Measurements from ENCODE around the gene CSNK1E. TPM values are rescaled to one million over a fixed set of nuclear protein-coding genes. Genes with fewer than 3 reads are reported as not detected.
"Not testable (repeated sequence)": the region's sequence is repeated elsewhere in the genome, so short reads cannot be mapped to it uniquely, and the experiment has no call there.

The CSNK1E gene
- total and polyA plus RNA-seq, 10 of the 15 experiments (the other 5 are each of a cell fraction or from before 2014, with no cell fraction given), result 5.9 to 107 (median 64.9) TPM

- SMC1A ChIA-PET (ENCODE audit: uncharacterized antibody, unreplicated experiment), result not testable (repeated sequence)
These were observed 48.6 kb upstream of the CSNK1E start for GRCh38 chr22:38365829-38366228.

GRCh38 chr22:38365174-38365573 lies 47.9 kb upstream of the CSNK1E start:
- RAD21 ChIA-PET (ENCODE audit: unreplicated experiment); CTCF ChIA-PET: not testable (repeated sequence)

More at GRCh38 chr22:38365829-38366228, 48.6 kb upstream of the CSNK1E start:
- intact Hi-C loops (cut with micrococcal nuclease; ENCODE audit: unreplicated experiment); H3K4me1 ChIP-seq (ENCODE audit: control insufficient read depth, insufficient read depth, low read length); CTCF ChIA-PET; DNase-seq (ENCODE audit: low read depth, low spot score); H3K9me3 ChIP-seq (replicated peaks; ENCODE audit: control insufficient read depth, insufficient read depth, low read length); H3K79me2 ChIP-seq (ENCODE audit: control insufficient read depth, insufficient read depth, low read length); POLR2A ChIA-PET; H3K4me2 ChIP-seq (ENCODE audit: control insufficient read depth, insufficient read depth); BruUV-seq (replicated peaks); in situ Hi-C loops (cut with MboI); ATAC-seq; H3K9ac ChIP-seq (ENCODE audit: control insufficient read depth, insufficient read depth, low read length); H3K4me3 ChIP-seq; H2AFZ ChIP-seq (ENCODE audit: control insufficient read depth, low read depth, low read length); FAIRE-seq; H4K20me1 ChIP-seq (ENCODE audit: control insufficient read depth, insufficient read depth); H3K27me3 ChIP-seq (replicated peaks in 1 of 2; ENCODE audit: control insufficient read depth in 2 of 2, insufficient read depth in 2 of 2, low read length in 1 of 2); RAD21 ChIA-PET (ENCODE audit: unreplicated experiment); H3K36me3 ChIP-seq (ENCODE audit: control insufficient read depth in 2 of 2, insufficient read depth in 2 of 2, low read length in 1 of 2); H3K27ac ChIP-seq (ENCODE audit: control insufficient read depth, insufficient read depth): not testable (repeated sequence)
- 50% methylated on average over 2 of the region's 3 CpGs for WGBS (ENCODE audit: insufficient coverage, insufficient replicate concordance, low lambda C conversion rate, missing lambda C conversion rate)

GRCh38 chr22:38360560-38360959 lies 43.3 kb upstream of the CSNK1E start:
- in situ Hi-C loops (cut with MboI); ATAC-seq; H3K36me3 ChIP-seq (ENCODE audit: control insufficient read depth in 2 of 2, insufficient read depth in 2 of 2, low read length in 1 of 2); FAIRE-seq; H3K27ac ChIP-seq (ENCODE audit: control insufficient read depth, insufficient read depth); H3K79me2 ChIP-seq (ENCODE audit: control insufficient read depth, insufficient read depth, low read length); DNase-seq (ENCODE audit: low read depth, low spot score); H3K4me1 ChIP-seq (ENCODE audit: control insufficient read depth, insufficient read depth, low read length); H3K9ac ChIP-seq (ENCODE audit: control insufficient read depth, insufficient read depth, low read length); H2AFZ ChIP-seq (ENCODE audit: control insufficient read depth, low read depth, low read length); POLR2A ChIA-PET; SMC1A ChIA-PET (ENCODE audit: uncharacterized antibody, unreplicated experiment); BruUV-seq (replicated peaks); H4K20me1 ChIP-seq (ENCODE audit: control insufficient read depth, insufficient read depth); CTCF ChIA-PET; H3K27me3 ChIP-seq (replicated peaks in 1 of 2; ENCODE audit: control insufficient read depth in 2 of 2, insufficient read depth in 2 of 2, low read length in 1 of 2); intact Hi-C loops (cut with micrococcal nuclease; ENCODE audit: unreplicated experiment); H3K9me3 ChIP-seq (replicated peaks; ENCODE audit: control insufficient read depth, insufficient read depth, low read length); RAD21 ChIA-PET (ENCODE audit: unreplicated experiment); H3K4me2 ChIP-seq (ENCODE audit: control insufficient read depth, insufficient read depth); H3K4me3 ChIP-seq: not testable (repeated sequence)
- 97% methylated on average over 2 of the region's 2 CpGs for WGBS (ENCODE audit: insufficient coverage, insufficient replicate concordance, low lambda C conversion rate, missing lambda C conversion rate)

More at GRCh38 chr22:38365174-38365573, 47.9 kb upstream of the CSNK1E start:
- ATAC-seq; H3K79me2 ChIP-seq (ENCODE audit: control insufficient read depth, insufficient read depth, low read length); H3K27ac ChIP-seq (ENCODE audit: control insufficient read depth, insufficient read depth); POLR2A ChIA-PET; H4K20me1 ChIP-seq (ENCODE audit: control insufficient read depth, insufficient read depth); BruUV-seq (replicated peaks); H2AFZ ChIP-seq (ENCODE audit: control insufficient read depth, low read depth, low read length); H3K9me3 ChIP-seq (replicated peaks; ENCODE audit: control insufficient read depth, insufficient read depth, low read length); SMC1A ChIA-PET (ENCODE audit: uncharacterized antibody, unreplicated experiment); H3K4me1 ChIP-seq (ENCODE audit: control insufficient read depth, insufficient read depth, low read length); DNase-seq (ENCODE audit: low read depth, low spot score); FAIRE-seq; H3K4me3 ChIP-seq; H3K27me3 ChIP-seq (replicated peaks in 1 of 2; ENCODE audit: control insufficient read depth in 2 of 2, insufficient read depth in 2 of 2, low read length in 1 of 2); H3K4me2 ChIP-seq (ENCODE audit: control insufficient read depth, insufficient read depth); H3K36me3 ChIP-seq (ENCODE audit: control insufficient read depth in 2 of 2, insufficient read depth in 2 of 2, low read length in 1 of 2); in situ Hi-C loops (cut with MboI); intact Hi-C loops (cut with micrococcal nuclease; ENCODE audit: unreplicated experiment); H3K9ac ChIP-seq (ENCODE audit: control insufficient read depth, insufficient read depth, low read length): not testable (repeated sequence)
- WGBS (ENCODE audit: insufficient coverage, insufficient replicate concordance, low lambda C conversion rate, missing lambda C conversion rate), result 100% methylated on average over 3 of the region's 3 CpGs

GRCh38 chr22:38359817-38360216 lies 42.6 kb upstream of the CSNK1E start:
- FAIRE-seq; SMC1A ChIA-PET (ENCODE audit: uncharacterized antibody, unreplicated experiment); CTCF ChIA-PET; H3K36me3 ChIP-seq (ENCODE audit: control insufficient read depth in 2 of 2, insufficient read depth in 2 of 2, low read length in 1 of 2); in situ Hi-C loops (cut with MboI); H2AFZ ChIP-seq (ENCODE audit: control insufficient read depth, low read depth, low read length); H4K20me1 ChIP-seq (ENCODE audit: control insufficient read depth, insufficient read depth); H3K27me3 ChIP-seq (replicated peaks in 1 of 2; ENCODE audit: control insufficient read depth in 2 of 2, insufficient read depth in 2 of 2, low read length in 1 of 2); RAD21 ChIA-PET (ENCODE audit: unreplicated experiment); H3K27ac ChIP-seq (ENCODE audit: control insufficient read depth, insufficient read depth); H3K79me2 ChIP-seq (ENCODE audit: control insufficient read depth, insufficient read depth, low read length); H3K9ac ChIP-seq (ENCODE audit: control insufficient read depth, insufficient read depth, low read length); H3K4me2 ChIP-seq (ENCODE audit: control insufficient read depth, insufficient read depth); H3K4me1 ChIP-seq (ENCODE audit: control insufficient read depth, insufficient read depth, low read length); DNase-seq (ENCODE audit: low read depth, low spot score); POLR2A ChIA-PET; H3K4me3 ChIP-seq; ATAC-seq; H3K9me3 ChIP-seq (replicated peaks; ENCODE audit: control insufficient read depth, insufficient read depth, low read length): not testable (repeated sequence)
- intact Hi-C loops (cut with micrococcal nuclease; ENCODE audit: unreplicated experiment), result loop anchor here (10.0 kb wide), 1 partner anchor 245 kb away; the partner anchor contains the start of gene BAIAP2L2
- 100% methylated on average over 1 of the region's 1 CpG for WGBS (ENCODE audit: insufficient coverage, insufficient replicate concordance, low lambda C conversion rate, missing lambda C conversion rate)
- TSS peak; percentile 42 for BruUV-seq (replicated peaks)
